Mesenchymal stem cell (in vitro differentiated cells and primary cell): ENCODE data around the gene ALK.

ENCODE experiments used
- DNase-seq: peaks from one replicate; pipeline ENCODE4 v3.0.0-alpha.2; 2013
- H2AFZ ChIP-seq: one replicate; pipeline ENCODE4 v1.6.1; 2013; ENCODE audit warnings: low read depth, mild to moderate bottlenecking, control low read depth, inconsistent platforms, low read length, moderate library complexity
- H2AK5ac ChIP-seq: 2 replicates; pipeline ENCODE4 v1.6.1; 2013; ENCODE audit warnings: low read length, moderate library complexity, mild to moderate bottlenecking, inconsistent platforms; ENCODE audit not compliant: severe bottlenecking
- H2BK120ac ChIP-seq: one replicate; pipeline ENCODE4 v1.6.1; 2013; ENCODE audit warnings: low read depth, mild to moderate bottlenecking, inconsistent platforms, low read length, moderate library complexity
- H2BK12ac ChIP-seq, 2 experiments: one replicate each; pipeline ENCODE4 v1.6.1; 2013; ENCODE audit warnings: inconsistent platforms in 2 of 2, low read length in 2 of 2, mild to moderate bottlenecking in 2 of 2, moderate library complexity in 2 of 2, control low read depth in 1 of 2
- H2BK15ac ChIP-seq: one replicate; pipeline ENCODE4 v1.6.1; 2013; ENCODE audit warnings: mild to moderate bottlenecking, low read depth, inconsistent platforms; ENCODE audit not compliant: poor library complexity, severe bottlenecking
- H2BK5ac ChIP-seq: 2 replicates; pipeline ENCODE4 v1.6.1; 2013; ENCODE audit warnings: low read depth, mild to moderate bottlenecking, low read length, control low read depth, inconsistent platforms; ENCODE audit not compliant: poor library complexity, severe bottlenecking
- H3K14ac ChIP-seq, 2 experiments: one replicate each; pipeline ENCODE4 v1.6.1; 2013; ENCODE audit warnings: inconsistent platforms in 2 of 2, low read length in 2 of 2, control low read depth in 1 of 2, mild to moderate bottlenecking in 1 of 2, moderate library complexity in 1 of 2
- H3K18ac ChIP-seq, 2 experiments: one replicate each; pipeline ENCODE4 v1.6.1; 2013; ENCODE audit warnings: inconsistent platforms in 2 of 2, low read length in 2 of 2, control low read depth in 1 of 2, low read depth in 1 of 2, mild to moderate bottlenecking in 1 of 2
- H3K23ac ChIP-seq, 2 experiments: one replicate each; pipeline ENCODE4 v1.6.1; 2013; ENCODE audit warnings: inconsistent platforms in 2 of 2, low read length in 2 of 2, mild to moderate bottlenecking in 2 of 2, moderate library complexity in 2 of 2, control low read depth in 1 of 2
- H3K27ac ChIP-seq: 2 replicates; pipeline ENCODE4 v1.5.1; 2013; ENCODE audit warnings: mild to moderate bottlenecking, moderate library complexity, low read length, control low read depth, inconsistent platforms; ENCODE audit not compliant: poor library complexity, severe bottlenecking
- H3K27me3 ChIP-seq, 2 experiments: 2 replicates each; pipeline versions ENCODE4 v1.6.1 to v1.7.0; 2013; ENCODE audit warnings: low read length in 2 of 2, mild to moderate bottlenecking in 2 of 2, moderate library complexity in 2 of 2, control low read depth in 1 of 2, inconsistent platforms in 1 of 2; ENCODE audit not compliant: control insufficient read depth in 1 of 2, insufficient read depth in 1 of 2
- H3K36me3 ChIP-seq, 2 experiments: 2 replicates each; pipeline versions ENCODE4 v1.6.1 to v1.7.0; 2013; ENCODE audit warnings: low read length in 2 of 2, control low read depth in 1 of 2, inconsistent platforms in 1 of 2, low read depth in 1 of 2, mild to moderate bottlenecking in 1 of 2; ENCODE audit not compliant: insufficient read depth in 2 of 2, control insufficient read depth in 1 of 2
- H3K4ac ChIP-seq, 2 experiments: one replicate each; pipeline ENCODE4 v1.6.1; 2013; ENCODE audit warnings: inconsistent platforms in 2 of 2, low read length in 2 of 2, mild to moderate bottlenecking in 2 of 2, moderate library complexity in 2 of 2, control low read depth in 1 of 2, low read depth in 1 of 2
- H3K4me1 ChIP-seq: 2 replicates; pipeline ENCODE4 v1.6.1; 2013; ENCODE audit warnings: low read depth, low read length, control low read depth; ENCODE audit not compliant: control insufficient read depth, insufficient read depth
- H3K4me2 ChIP-seq: 2 replicates; pipeline ENCODE4 v1.6.1; 2013; ENCODE audit warnings: low read length, mild to moderate bottlenecking, inconsistent platforms; ENCODE audit not compliant: poor library complexity, severe bottlenecking
- H3K4me3 ChIP-seq, 2 experiments: 2 replicates each; pipeline versions ENCODE4 v1.5.1 to v1.7.0; 2013; ENCODE audit warnings: low read length in 2 of 2, mild to moderate bottlenecking in 2 of 2, control low read depth in 1 of 2, low read depth in 1 of 2; ENCODE audit not compliant: insufficient read depth in 1 of 2
- H3K79me1 ChIP-seq: replicated peaks from 2 replicates; pipeline ENCODE4 v1.6.1; 2013; ENCODE audit warnings: mild to moderate bottlenecking, control low read depth, low read length, inconsistent platforms; ENCODE audit not compliant: poor library complexity, severe bottlenecking
- H3K9ac ChIP-seq: 2 replicates; pipeline ENCODE4 v1.7.0; 2013; ENCODE audit warnings: mild to moderate bottlenecking, low read length, moderate library complexity
- H3K9me3 ChIP-seq: 2 replicates; pipeline ENCODE4 v1.7.0; 2013; ENCODE audit warnings: mild to moderate bottlenecking, low read length; ENCODE audit not compliant: control insufficient read depth
- H4K8ac ChIP-seq: one replicate; pipeline ENCODE4 v1.6.1; 2013; ENCODE audit warnings: inconsistent platforms, mild to moderate bottlenecking, low read length, moderate library complexity
- H4K91ac ChIP-seq: one replicate; pipeline ENCODE4 v1.6.1; 2013; ENCODE audit warnings: mild to moderate bottlenecking, low read length, inconsistent platforms
- WGBS: methylation state at CpG from one replicate; pipeline ENCODE4 v1.1.7; 2013; ENCODE audit warnings: mixed read lengths; 5-methylcytosine and 5-hydroxymethylcytosine counted together

Gene ALK

DNA sequence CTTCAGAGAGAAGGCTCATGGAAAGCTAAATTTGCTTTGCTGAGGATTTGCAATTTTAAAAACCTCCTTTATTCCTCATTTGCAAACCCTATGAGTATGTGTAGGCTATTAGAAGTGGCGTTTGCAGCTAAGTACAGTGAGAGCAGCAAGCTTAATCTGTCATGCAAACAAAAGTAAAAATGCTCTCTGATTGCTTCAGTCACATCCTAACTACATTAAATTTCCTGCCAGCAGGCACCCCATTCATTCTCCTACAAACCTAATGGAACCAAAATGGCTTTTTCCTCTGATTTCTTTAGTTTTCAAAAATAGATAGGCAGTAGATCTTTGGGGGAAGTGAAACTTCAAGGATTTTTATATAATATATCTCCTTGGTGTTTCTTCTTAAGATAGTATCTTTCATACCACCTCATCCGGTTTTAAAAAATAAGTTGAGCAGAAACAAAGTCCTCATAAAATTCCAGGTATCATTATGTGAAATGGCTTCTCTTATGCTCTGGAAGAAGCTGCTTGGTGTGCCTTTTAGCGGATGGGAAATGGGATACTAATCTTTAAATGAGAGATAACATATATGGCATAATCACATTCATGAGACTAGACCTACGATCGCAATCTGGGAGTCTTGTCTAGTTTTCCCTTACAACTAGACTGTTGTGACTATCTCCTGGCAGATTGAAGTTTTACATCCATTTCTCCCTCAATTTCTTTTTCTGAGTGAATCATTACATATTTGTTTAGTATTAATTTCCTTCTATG, 757.1 kb downstream of the ALK start:
- Histone ChIP-seq H3K14ac (no peak overlapping the region), H2AK5ac (no peak overlapping the region), H3K9me3 (no peaks in the 10 kb centered on the region), H2BK5ac (no peak overlapping the region), H3K79me1 (peaks cover 6% of the 10 kb centered on the region), H3K9ac (no peak overlapping the region), H3K27ac (no peak overlapping the region), H3K4me3 (no peak overlapping the region), H3K27me3 (no peaks in the 10 kb centered on the region), H3K23ac (no peak overlapping the region), H3K36me3 (peaks cover 4 to 63% of the 10 kb centered on the region in 2 experiments), H3K4me1 (peaks cover 2% of the 10 kb centered on the region), H3K4ac (no peak overlapping the region), H2AFZ (no peak overlapping the region), H3K4me2 (no peak overlapping the region), H3K18ac (no peak overlapping the region), H4K8ac (no peak overlapping the region), H4K91ac (no peak overlapping the region), H2BK15ac (no peak overlapping the region), H2BK120ac (no peak overlapping the region), H2BK12ac (no peak overlapping the region)
- no peak for DNase-seq
- 89% methylated on average over 3 of the region's 5 CpGs for WGBS

DNA sequence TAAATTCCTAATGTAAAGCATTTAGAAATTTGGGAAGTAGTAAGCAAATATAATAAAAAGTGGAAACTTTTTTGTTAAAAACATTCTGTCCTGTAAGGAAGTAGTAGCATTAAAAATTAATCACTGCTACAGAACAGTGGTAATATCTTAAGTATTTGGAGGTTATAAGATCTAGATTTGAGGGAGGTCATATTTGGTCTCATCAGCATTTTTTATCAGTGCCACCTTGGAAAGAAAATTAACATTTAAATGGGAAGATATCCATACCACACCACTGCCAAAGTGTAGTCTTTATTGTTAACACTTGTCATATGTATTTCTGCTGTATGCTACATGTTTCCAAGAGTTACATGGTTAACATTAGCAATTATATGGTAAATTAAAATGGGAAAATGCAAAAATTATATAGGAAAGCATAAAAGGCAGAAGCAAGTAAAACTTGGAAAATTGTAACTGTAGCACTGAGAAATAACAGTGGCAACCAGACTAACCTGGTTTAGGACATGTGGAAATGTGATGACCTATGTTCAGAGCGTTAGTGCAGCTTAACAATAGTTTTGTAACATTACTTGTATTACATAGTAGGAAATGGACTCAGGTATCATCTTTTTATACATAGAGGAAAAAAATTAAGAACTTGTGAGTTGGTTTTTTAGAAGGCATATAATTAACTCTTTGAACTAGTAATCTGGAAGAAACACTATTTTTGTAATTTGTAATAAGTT, 759.0 kb downstream of the ALK start:
- Histone ChIP-seq H3K9ac (no peak overlapping the region), H3K4me1 (peaks cover 2% of the 10 kb centered on the region), H3K23ac (no peak overlapping the region), H3K14ac (no peak overlapping the region), H3K27ac (no peak overlapping the region), H2BK12ac (no peak overlapping the region), H3K27me3 (no peaks in the 10 kb centered on the region), H2BK120ac (no peak overlapping the region), H3K18ac (no peak overlapping the region), H3K4me2 (no peak overlapping the region), H4K8ac (no peak overlapping the region), H2AK5ac (no peak overlapping the region), H3K9me3 (no peaks in the 10 kb centered on the region), H3K36me3 (peaks cover 8 to 67% of the 10 kb centered on the region in 2 experiments), H3K4me3 (no peak overlapping the region), H3K4ac (no peak overlapping the region), H4K91ac (no peak overlapping the region), H2AFZ (no peak overlapping the region), H2BK5ac (no peak overlapping the region), H2BK15ac (no peak overlapping the region), H3K79me1 (peaks cover 4% of the 10 kb centered on the region)
- WGBS: no CpG with 5 or more reads among the region's 1 CpG
- DNase-seq: no peak

DNA sequence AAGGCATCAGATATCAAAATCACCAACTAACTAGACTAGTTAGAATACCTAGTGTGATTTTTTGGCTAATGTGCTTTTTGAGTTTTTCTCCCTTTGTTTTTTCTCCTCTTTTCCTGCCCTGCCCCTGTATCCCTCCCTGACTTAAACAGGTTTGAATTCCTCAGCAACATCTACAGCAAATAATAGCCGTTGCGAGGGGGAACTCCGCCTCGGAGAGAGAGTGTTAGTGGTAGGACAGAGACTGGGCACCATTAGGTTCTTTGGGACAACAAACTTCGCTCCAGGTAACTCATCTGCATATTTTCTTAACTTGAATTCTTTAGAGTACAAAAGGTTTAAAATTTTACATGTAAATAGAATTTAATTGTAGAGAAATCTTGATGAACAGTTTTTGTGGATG, 761.2 kb downstream of the ALK start:
- H3K9ac ChIP-seq: no peak overlapping the region
- no peak overlapping the region for H3K4me3 ChIP-seq
- H3K79me1 ChIP-seq: peaks cover 4% of the 10 kb centered on the region
- peaks cover 8 to 83% of the 10 kb centered on the region in 2 experiments for H3K36me3 ChIP-seq
- no peak overlapping the region for H3K14ac ChIP-seq
- H4K91ac ChIP-seq: no peak overlapping the region
- no peak overlapping the region for H2BK15ac ChIP-seq
- no peak overlapping the region for H4K8ac ChIP-seq
- H2BK5ac ChIP-seq: no peak overlapping the region
- H3K4ac ChIP-seq: no peak overlapping the region
- H3K9me3 ChIP-seq: no peaks in the 10 kb centered on the region
- H3K4me2 ChIP-seq: no peak overlapping the region
- H3K23ac ChIP-seq: no peak overlapping the region
- no peak for DNase-seq
- no peak overlapping the region for H2BK12ac ChIP-seq
- no peak overlapping the region for H3K27ac ChIP-seq
- no peak overlapping the region for H2BK120ac ChIP-seq
- H2AFZ ChIP-seq: no peak overlapping the region
- WGBS: 100% methylated on average over 1 of the region's 5 CpGs
- H3K4me1 ChIP-seq: peaks cover 2% of the 10 kb centered on the region
- no peak overlapping the region for H3K18ac ChIP-seq
- no peak overlapping the region for H2AK5ac ChIP-seq
- no peaks in the 10 kb centered on the region for H3K27me3 ChIP-seq

DNA sequence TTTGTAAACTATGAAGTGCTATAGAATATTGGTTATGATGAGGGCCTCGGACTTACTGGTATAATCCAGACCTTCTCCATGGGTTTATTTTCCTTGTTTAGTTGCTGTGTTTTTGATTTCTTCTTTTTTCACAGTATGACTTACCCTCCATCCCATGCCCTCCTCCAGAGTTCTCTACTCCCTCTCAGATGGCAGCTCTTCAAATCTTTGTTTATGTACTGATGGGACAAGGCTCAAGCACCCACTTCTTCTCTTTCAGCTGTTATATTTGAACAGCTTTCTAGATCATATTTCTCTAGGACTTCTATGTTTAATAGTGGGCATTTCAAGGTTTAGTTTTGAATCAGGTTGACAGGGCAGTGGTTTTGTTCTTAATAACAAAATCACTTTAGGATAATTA, 762.3 kb downstream of the ALK start:
- H3K9me3 ChIP-seq: no peaks in the 10 kb centered on the region
- no peak overlapping the region for H4K8ac ChIP-seq
- H2AFZ ChIP-seq: no peak overlapping the region
- H2BK5ac ChIP-seq: no peak overlapping the region
- no peak overlapping the region for H3K14ac ChIP-seq
- H3K4me2 ChIP-seq: no peak overlapping the region
- no peak overlapping the region for H3K18ac ChIP-seq
- H2AK5ac ChIP-seq: no peak overlapping the region
- no peaks in the 10 kb centered on the region for H3K27me3 ChIP-seq
- no peak overlapping the region for H3K27ac ChIP-seq
- peaks cover 5% of the 10 kb centered on the region for H3K4me1 ChIP-seq
- WGBS: no CpG with 5 or more reads among the region's 1 CpG
- no peak overlapping the region for H3K23ac ChIP-seq
- H3K4ac ChIP-seq: no peak overlapping the region
- H2BK120ac ChIP-seq: no peak overlapping the region
- no peak overlapping the region for H4K91ac ChIP-seq
- peaks cover 9% of the 10 kb centered on the region for H3K79me1 ChIP-seq
- no peak overlapping the region for H3K4me3 ChIP-seq
- peaks cover 14 to 92% of the 10 kb centered on the region in 2 experiments for H3K36me3 ChIP-seq
- H2BK15ac ChIP-seq: no peak overlapping the region
- H2BK12ac ChIP-seq: no peak overlapping the region
- no peak overlapping the region for H3K9ac ChIP-seq
- DNase-seq: no peak
